ENCODE results near the gene EFCAB6. TPM values are rescaled to one million over a fixed set of nuclear protein-coding genes. Genes with fewer than 3 reads are reported as not detected.

The EFCAB6 gene
- total and polyA plus RNA-seq, 8 donors = 2.0 to 5.5 (median 3.5) TPM

DNA sequence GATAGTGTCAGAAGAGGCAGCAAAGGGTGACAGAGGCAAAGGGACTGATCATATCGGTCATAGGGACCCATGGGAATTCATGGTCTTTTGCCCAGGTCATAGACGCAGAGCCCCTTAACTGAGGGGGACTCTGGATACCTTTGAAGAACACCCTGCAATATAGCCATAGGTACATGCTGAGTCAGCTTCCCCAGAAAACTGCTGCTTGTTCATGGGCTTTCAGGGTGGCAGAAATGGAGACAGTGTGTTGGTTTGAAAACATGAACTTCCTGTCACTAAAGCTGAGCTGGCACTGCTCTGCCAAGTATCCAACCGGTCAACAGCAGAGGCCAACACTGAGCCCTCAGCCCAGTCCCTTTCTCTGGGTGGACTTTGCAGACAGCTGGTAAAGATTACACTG is 114.2 kb downstream of the EFCAB6 start:
- intact Hi-C loops (cut with DNase I) = no loop called here
- H3K27me3 ChIP-seq = no peaks in the 10 kb centered on the region
- H3K36me3 ChIP-seq = no peaks in the 10 kb centered on the region
- no peaks in the 10 kb centered on the region for H3K4me1 ChIP-seq
- no peak overlapping the region for H3K4me3 ChIP-seq
- H3K9me3 ChIP-seq = peaks cover 0 to 1% of the 10 kb centered on the region in 2 donors
- no peak overlapping the region for H3K27ac ChIP-seq
- DNase-seq (no peak), ATAC-seq (no peak)
- TF ChIP-seq, protein P1, sequence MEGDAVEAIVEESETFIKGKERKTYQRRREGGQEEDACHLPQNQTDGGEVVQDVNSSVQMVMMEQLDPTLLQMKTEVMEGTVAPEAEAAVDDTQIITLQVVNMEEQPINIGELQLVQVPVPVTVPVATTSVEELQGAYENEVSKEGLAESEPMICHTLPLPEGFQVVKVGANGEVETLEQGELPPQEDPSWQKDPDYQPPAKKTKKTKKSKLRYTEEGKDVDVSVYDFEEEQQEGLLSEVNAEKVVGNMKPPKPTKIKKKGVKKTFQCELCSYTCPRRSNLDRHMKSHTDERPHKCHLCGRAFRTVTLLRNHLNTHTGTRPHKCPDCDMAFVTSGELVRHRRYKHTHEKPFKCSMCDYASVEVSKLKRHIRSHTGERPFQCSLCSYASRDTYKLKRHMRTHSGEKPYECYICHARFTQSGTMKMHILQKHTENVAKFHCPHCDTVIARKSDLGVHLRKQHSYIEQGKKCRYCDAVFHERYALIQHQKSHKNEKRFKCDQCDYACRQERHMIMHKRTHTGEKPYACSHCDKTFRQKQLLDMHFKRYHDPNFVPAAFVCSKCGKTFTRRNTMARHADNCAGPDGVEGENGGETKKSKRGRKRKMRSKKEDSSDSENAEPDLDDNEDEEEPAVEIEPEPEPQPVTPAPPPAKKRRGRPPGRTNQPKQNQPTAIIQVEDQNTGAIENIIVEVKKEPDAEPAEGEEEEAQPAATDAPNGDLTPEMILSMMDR (IDR thresholded peaks at IDR 0.05) = no peak

- TF ChIP-seq, protein P1 (IDR thresholded peaks at IDR 0.05) = no peak
- Histone ChIP-seq H3K27me3 (no peaks in the 10 kb centered on the region), H3K4me1 (no peaks in the 10 kb centered on the region), H3K9me3 (no peaks in the 10 kb centered on the region), H3K27ac (no peak overlapping the region), H3K36me3 (no peaks in the 10 kb centered on the region), H3K4me3 (no peak overlapping the region)
- ATAC-seq (no peak), DNase-seq (no peak)
- intact Hi-C loops (cut with DNase I) = no loop called here
Observed at GRCh38 chr22:43693249-43693648, 118.9 kb downstream of the EFCAB6 start.

DNA sequence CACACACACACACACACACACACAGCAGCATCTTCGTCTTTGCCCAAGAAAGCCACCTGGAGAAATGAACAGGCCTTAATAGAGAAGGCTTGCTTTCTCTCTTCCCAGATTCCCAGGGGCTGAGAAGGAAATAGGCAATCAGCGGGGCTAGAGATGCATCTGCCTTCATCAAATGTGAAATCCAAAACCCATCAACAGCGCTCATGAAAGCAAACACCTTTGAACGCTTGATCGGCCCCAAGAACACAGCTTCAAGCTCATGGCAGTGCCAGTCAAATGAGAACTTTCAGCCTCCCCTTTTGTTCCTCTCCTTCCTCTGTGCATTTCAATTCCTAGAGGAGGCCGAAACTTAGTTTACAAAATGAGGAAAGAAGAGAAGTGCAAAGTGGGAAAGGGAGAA is 122.7 kb downstream of the EFCAB6 start:
- intact Hi-C loops (cut with DNase I) = no loop called here
- Histone ChIP-seq H3K36me3 (no peaks in the 10 kb centered on the region), H3K27ac (no peak overlapping the region), H3K27me3 (no peaks in the 10 kb centered on the region), H3K9me3 (no peaks in the 10 kb centered on the region), H3K4me3 (no peak overlapping the region), H3K4me1 (no peaks in the 10 kb centered on the region)
- DNase-seq = no peak
- TF ChIP-seq, protein P1 (IDR thresholded peaks at IDR 0.05) = no peak
- ATAC-seq = no peak

DNA sequence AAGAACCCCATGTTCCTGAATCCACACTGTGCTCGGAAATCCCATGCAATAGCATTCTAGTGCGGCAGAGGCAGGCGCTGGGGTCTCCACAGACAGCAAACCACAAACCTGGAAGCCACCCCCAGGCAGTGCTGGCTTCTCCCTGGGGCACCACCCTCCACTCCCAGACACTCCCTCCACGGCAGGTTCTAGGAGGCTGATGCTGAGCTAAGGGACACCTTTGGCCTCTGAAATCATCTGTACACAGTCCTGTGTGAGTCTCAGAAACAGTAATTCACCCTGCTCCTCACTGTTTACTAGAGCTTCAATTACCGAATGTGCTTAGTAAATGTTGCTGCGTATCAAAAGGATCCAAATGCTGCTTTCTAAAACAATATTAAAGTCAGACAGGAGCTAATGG is 129.3 kb downstream of the EFCAB6 start:
- no peak for DNase-seq
- no peak for ATAC-seq
- TF ChIP-seq, protein P1 (IDR thresholded peaks at IDR 0.05) = no peak
- H3K9me3 ChIP-seq = peaks cover 0 to 3% of the 10 kb centered on the region in 2 donors
- H3K36me3 ChIP-seq = no peaks in the 10 kb centered on the region
- H3K27ac ChIP-seq = no peak overlapping the region
- intact Hi-C loops (cut with DNase I) = no loop called here
- no peaks in the 10 kb centered on the region for H3K27me3 ChIP-seq
- H3K4me1 ChIP-seq = no peaks in the 10 kb centered on the region
- H3K4me3 ChIP-seq = no peak overlapping the region

- intact Hi-C loops (cut with DNase I) = no loop called here
- TF ChIP-seq, protein P1 (IDR thresholded peaks at IDR 0.05) = no peak
- Histone ChIP-seq H3K27ac (no peak overlapping the region), H3K9me3 (peaks cover 0 to 3% of the 10 kb centered on the region in 2 donors), H3K27me3 (no peaks in the 10 kb centered on the region), H3K4me1 (no peaks in the 10 kb centered on the region), H3K4me3 (no peak overlapping the region), H3K36me3 (no peaks in the 10 kb centered on the region)
- ATAC-seq (no peak), DNase-seq (no peak)
Observed at GRCh38 chr22:43681731-43682360, 130.3 kb downstream of the EFCAB6 start.

Data from left lung (tissue), 10 donors.